ENCODE data around the gene SLC9A9.

DNA sequence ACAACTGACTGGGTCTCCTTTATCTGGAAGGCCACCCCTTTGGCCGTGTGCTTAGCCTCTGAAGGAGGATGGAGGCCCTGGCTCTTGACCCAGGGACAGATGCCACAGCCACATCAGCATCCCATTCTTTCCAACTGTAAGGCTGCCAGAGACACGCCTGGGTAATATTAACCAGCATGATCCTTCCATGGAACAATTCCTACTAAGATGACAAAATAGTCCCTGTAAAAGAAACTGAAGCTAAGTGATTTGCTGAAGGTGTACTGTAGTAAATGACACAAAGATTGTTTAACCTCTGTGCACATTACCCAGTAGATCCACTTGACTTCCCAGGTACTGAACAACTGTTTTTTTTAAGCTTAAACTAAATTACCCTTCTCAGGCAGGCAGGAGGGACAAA lies 352.7 kb downstream of the SLC9A9 start:
- no peak for TF ChIP-seq POLR2A (IDR thresholded peaks at IDR 0.05)
- TF ChIP-seq, protein P1, sequence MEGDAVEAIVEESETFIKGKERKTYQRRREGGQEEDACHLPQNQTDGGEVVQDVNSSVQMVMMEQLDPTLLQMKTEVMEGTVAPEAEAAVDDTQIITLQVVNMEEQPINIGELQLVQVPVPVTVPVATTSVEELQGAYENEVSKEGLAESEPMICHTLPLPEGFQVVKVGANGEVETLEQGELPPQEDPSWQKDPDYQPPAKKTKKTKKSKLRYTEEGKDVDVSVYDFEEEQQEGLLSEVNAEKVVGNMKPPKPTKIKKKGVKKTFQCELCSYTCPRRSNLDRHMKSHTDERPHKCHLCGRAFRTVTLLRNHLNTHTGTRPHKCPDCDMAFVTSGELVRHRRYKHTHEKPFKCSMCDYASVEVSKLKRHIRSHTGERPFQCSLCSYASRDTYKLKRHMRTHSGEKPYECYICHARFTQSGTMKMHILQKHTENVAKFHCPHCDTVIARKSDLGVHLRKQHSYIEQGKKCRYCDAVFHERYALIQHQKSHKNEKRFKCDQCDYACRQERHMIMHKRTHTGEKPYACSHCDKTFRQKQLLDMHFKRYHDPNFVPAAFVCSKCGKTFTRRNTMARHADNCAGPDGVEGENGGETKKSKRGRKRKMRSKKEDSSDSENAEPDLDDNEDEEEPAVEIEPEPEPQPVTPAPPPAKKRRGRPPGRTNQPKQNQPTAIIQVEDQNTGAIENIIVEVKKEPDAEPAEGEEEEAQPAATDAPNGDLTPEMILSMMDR (IDR thresholded peaks at IDR 0.05): no peak

Measured in prostate gland (tissue), 2 donors.